GM19467 (cell line): ENCODE data around the gene ARID1B.

Source experiments
- ATAC-seq: cut with Tn5 transposase; IDR thresholded peaks from one replicate; pipeline ENCODE4 v1.9.1; 2021; ENCODE audit warnings: mild to moderate bottlenecking, moderate library complexity; ENCODE audit not compliant: unreplicated experiment

ARID1B gene

GRCh38 chr6:157228426-157229131 lies 451.4 kb downstream of the ARID1B start:
- no peak for ATAC-seq

- ATAC-seq: no peak
Measured at GRCh38 chr6:157229132-157229618, 452.0 kb downstream of the ARID1B start.

GRCh38 chr6:157229713-157230112 lies 452.5 kb downstream of the ARID1B start:
- ATAC-seq: no peak

- ATAC-seq: no peak
Measured at GRCh38 chr6:157230910-157231309, 453.7 kb downstream of the ARID1B start.

GRCh38 chr6:157232161-157232895 lies 455.1 kb downstream of the ARID1B start:
- ATAC-seq: no peak

- ATAC-seq: no peak
Measured at GRCh38 chr6:157233156-157233555, 456.0 kb downstream of the ARID1B start.

- ATAC-seq: no peak
Measured at GRCh38 chr6:157233686-157234085, 456.5 kb downstream of the ARID1B start.

- no peak for ATAC-seq
Measured at GRCh38 chr6:157235600-157236039, 458.4 kb downstream of the ARID1B start.

- no peak for ATAC-seq
Measured at GRCh38 chr6:157236040-157236725, 459.0 kb downstream of the ARID1B start.

- no peak for ATAC-seq
Measured at GRCh38 chr6:157238346-157238745, 461.2 kb downstream of the ARID1B start.

- ATAC-seq: no peak
Measured at GRCh38 chr6:157239148-157239547, 462.0 kb downstream of the ARID1B start.

- no peak for ATAC-seq
Measured at GRCh38 chr6:157239671-157240058, 462.5 kb downstream of the ARID1B start.

- no peak for ATAC-seq
Measured at GRCh38 chr6:157240059-157240959, 463.1 kb downstream of the ARID1B start.

- ATAC-seq: no peak
Measured at GRCh38 chr6:157240960-157241311, 463.8 kb downstream of the ARID1B start.

GRCh38 chr6:157242791-157243190 lies 465.6 kb downstream of the ARID1B start:
- no peak for ATAC-seq

GRCh38 chr6:157244175-157244574 lies 467.0 kb downstream of the ARID1B start:
- no peak for ATAC-seq

GRCh38 chr6:157244780-157245179 lies 467.6 kb downstream of the ARID1B start:
- no peak for ATAC-seq

GRCh38 chr6:157245436-157245835 lies 468.3 kb downstream of the ARID1B start:
- no peak for ATAC-seq

- no peak for ATAC-seq
Measured at GRCh38 chr6:157246048-157246630, 469.0 kb downstream of the ARID1B start.

- no peak for ATAC-seq
Measured at GRCh38 chr6:157246771-157247484, 469.8 kb downstream of the ARID1B start.
